ENCODE data around the gene NOL3. TPM values are rescaled to one million over a fixed set of nuclear protein-coding genes. Genes with fewer than 3 reads are reported as not detected.

Gene NOL3
- total and polyA plus RNA-seq, 9 of the 15 experiments (the other 6 are each of a cell fraction or from before 2014, with no cell fraction given): 0.45 to 14.0 (median 5.4) TPM

- intact Hi-C loops (cut with micrococcal nuclease) (no loop called here), in situ Hi-C loops (cut with MboI) (no loop called here)
- Histone ChIP-seq H3K36me3 (ENCODE audit: control insufficient read depth, insufficient read depth, low read length) (no peaks in the 10 kb centered on the region), H3K4me3 (no peak overlapping the region), H3K4me2 (ENCODE audit: insufficient read depth, low read length) (no peak overlapping the region), H3K27ac (ENCODE audit: extremely low read depth, low read depth, low read length) (no peak overlapping the region), H3K9ac (ENCODE audit: insufficient read depth in 1 of 2, low read depth in 2 of 2, low read length in 2 of 2) (peak overlapping the region in 1 of 2 experiments; percentile 54; a peak in 1 of 4 replicates), H3K4me1 (replicated peaks in 1 of 2; ENCODE audit: control insufficient read depth in 2 of 2, insufficient read depth in 2 of 2, low read length in 2 of 2) (peaks cover 20 to 51% of the 10 kb centered on the region in 2 experiments; a peak in 4 of 5 replicates), H3K79me2 (ENCODE audit: control insufficient read depth, insufficient read depth, low read length) (no peaks in the 10 kb centered on the region), H4K20me1 (replicated peaks; ENCODE audit: control insufficient read depth, insufficient read depth, low read length) (no peaks in the 10 kb centered on the region), H3K27me3 (ENCODE audit: control insufficient read depth in 2 of 2, insufficient read depth in 2 of 2, low read length in 2 of 2) (no peaks in the 10 kb centered on the region), H3K9me3 (replicated peaks; ENCODE audit: control insufficient read depth, insufficient read depth, low read depth, low read length) (no peaks in the 10 kb centered on the region), H2AFZ (ENCODE audit: low read depth, low read length) (no peak overlapping the region), H3K9me1 (ENCODE audit: control insufficient read depth, insufficient read depth, low read length) (peaks cover 3% of the 10 kb centered on the region)
- DNase-seq (ENCODE audit: extremely low read depth in 1 of 4, low spot score in 3 of 4): no peak
- ChIA-PET CTCF (ENCODE audit: low intra/inter-chr PET ratio) (no interaction called here), POLR2A (interaction anchor here (0.7 to 1.1 kb wide), 3 partner anchors 12 to 204 kb away, joined by 3 to 4 read pairs (median 3); no protein-coding TSS in a partner anchor)
- no peak for ATAC-seq
- TF ChIP-seq POLR3A (IDR thresholded peaks at IDR 0.05; ENCODE audit: borderline replicate concordance, extremely low read depth, insufficient read depth, insufficient read length) (no peak), SMAD3 (CRISPR knock-in tag; conservative IDR thresholded peaks at IDR 0.05) (no peak), PHF21A (IDR thresholded peaks at IDR 0.05; ENCODE audit: borderline replicate concordance, low read depth) (no peak), HOMEZ (CRISPR knock-in tag; IDR thresholded peaks at IDR 0.05) (no peak), MYBL2 (IDR thresholded peaks at IDR 0.05; ENCODE audit: low read depth) (no peak), MYBL2 (CRISPR knock-in tag; IDR thresholded peaks at IDR 0.05; ENCODE audit: borderline replicate concordance) (no peak), ZBTB34 (CRISPR knock-in tag; IDR thresholded peaks at IDR 0.05) (no peak), TGIF2 (CRISPR knock-in tag; IDR thresholded peaks at IDR 0.05) (no peak), ASH1L (IDR thresholded peaks at IDR 0.05; ENCODE audit: borderline replicate concordance, low read depth, partially characterized antibody) (no peak)
- WGBS (ENCODE audit: insufficient coverage, low coverage, missing lambda C conversion rate): 20% methylated on average over 7 of the region's 7 CpGs
- FAIRE-seq: no peak
- BruUV-seq (replicated peaks): no TSS peak
Measured at GRCh38 chr16:67211674-67212073, 41.3 kb downstream of the NOL3 start.
